HG03159 (cell line): ENCODE results near the gene DMRTB1.
"Not testable (repeated sequence)": the region's sequence is repeated elsewhere in the genome, so short reads cannot be mapped to it uniquely, and the experiment has no call there.

Source experiments
- ATAC-seq: cut with Tn5 transposase; IDR thresholded peaks from one replicate; pipeline ENCODE4 v1.9.1; 2021; ENCODE audit warnings: mild to moderate bottlenecking, moderate library complexity; ENCODE audit not compliant: unreplicated experiment

Gene DMRTB1

GRCh38 chr1:53434405-53435007 is 24.7 kb upstream of the DMRTB1 start:
- ATAC-seq, result not testable (repeated sequence)

GRCh38 chr1:53435151-53435550 is 24.0 kb upstream of the DMRTB1 start:
- ATAC-seq, result no peak

GRCh38 chr1:53438427-53439336 is 20.5 kb upstream of the DMRTB1 start:
- no peak for ATAC-seq

- no peak for ATAC-seq
Observed at GRCh38 chr1:53439337-53440207, 19.6 kb upstream of the DMRTB1 start.

- no peak for ATAC-seq
Observed at GRCh38 chr1:53440633-53441032, 18.6 kb upstream of the DMRTB1 start.

GRCh38 chr1:53442299-53442698 is 16.9 kb upstream of the DMRTB1 start:
- no peak for ATAC-seq

- ATAC-seq, result no peak
Observed at GRCh38 chr1:53446051-53446450, 13.1 kb upstream of the DMRTB1 start.

- ATAC-seq, result no peak
Observed at GRCh38 chr1:53447413-53447812, 11.8 kb upstream of the DMRTB1 start.

- ATAC-seq, result no peak
Observed at GRCh38 chr1:53448241-53448841, 10.9 kb upstream of the DMRTB1 start.

- no peak for ATAC-seq
Observed at GRCh38 chr1:53449021-53449420, 10.2 kb upstream of the DMRTB1 start.

- ATAC-seq, result no peak
Observed at GRCh38 chr1:53449693-53450092, 9.5 kb upstream of the DMRTB1 start.

- ATAC-seq, result no peak
Observed at GRCh38 chr1:53450225-53450624, 9.0 kb upstream of the DMRTB1 start.

GRCh38 chr1:53454019-53454418 is 5.2 kb upstream of the DMRTB1 start:
- ATAC-seq, result no peak

GRCh38 chr1:53455364-53455991 is 3.7 kb upstream of the DMRTB1 start:
- no peak for ATAC-seq

GRCh38 chr1:53458634-53459033 is 565 bp upstream of the DMRTB1 start:
- ATAC-seq, result no peak

GRCh38 chr1:53460211-53460634 is 1.0 kb downstream of the DMRTB1 start:
- no peak for ATAC-seq

GRCh38 chr1:53460666-53461322 is 1.6 kb downstream of the DMRTB1 start:
- no peak for ATAC-seq

GRCh38 chr1:53461323-53462044 is 2.3 kb downstream of the DMRTB1 start:
- no peak for ATAC-seq

GRCh38 chr1:53462193-53462592 is 3.0 kb downstream of the DMRTB1 start:
- ATAC-seq, result no peak
